ENCODE results near the gene CLDND2. TPM values are rescaled to one million over a fixed set of nuclear protein-coding genes. Genes with fewer than 3 reads are reported as not detected.
A peak's percentile ranks its signal among the peaks of the same experiment; 100 is the strongest.

The CLDND2 gene
- total RNA-seq, 4 donors from 2014 or later, result not detected

- Histone ChIP-seq H3K36me3 (peaks cover 0 to 31% of the 10 kb centered on the region in 2 donors), H3K27me3 (no peaks in the 10 kb centered on the region), H3K4me3 (no peak within 1 kb of the TSS), H3K9me3 (no peaks in the 10 kb centered on the region), H3K27ac (peak within 1 kb of the TSS in 3 of 4 donors; percentile 86 to 95 (median 88)), H3K4me1 (peaks cover 0 to 35% (median 7%) of the 10 kb centered on the region in 3 donors)
- TF ChIP-seq POLR2AphosphoS5 (IDR thresholded peaks at IDR 0.05) (no peak), EP300 (IDR thresholded peaks at IDR 0.05) (no peak), CTCF (IDR thresholded peaks at IDR 0.05) (no peak), POLR2A (IDR thresholded peaks at IDR 0.05) (no peak)
- WGBS, 2 donors (ENCODE audit: low coverage in 1 of 2), result 42 to 43% methylated on average over 1 to 2 of the region's 3 CpGs
- ATAC-seq, result no peak
Observed at GRCh38 chr19:51341976-51342580, 26.7 kb downstream of the CLDND2 start, which contains the start of gene VSIG10L. VSIG10L (minus strand) TSS chr19:51342139; CDS start chr19:51342124, 15 bp downstream.

GRCh38 chr19:51341066-51341465 lies 27.7 kb downstream of the CLDND2 start:
- no peak for TF ChIP-seq POLR2AphosphoS5 (IDR thresholded peaks at IDR 0.05)
- TF ChIP-seq EP300 (IDR thresholded peaks at IDR 0.05), result no peak
- TF ChIP-seq POLR2A (IDR thresholded peaks at IDR 0.05), result no peak
- no peak for TF ChIP-seq CTCF (IDR thresholded peaks at IDR 0.05)
- Histone ChIP-seq H3K9me3 (no peaks in the 10 kb centered on the region), H3K27me3 (no peaks in the 10 kb centered on the region), H3K4me3 (no peak overlapping the region), H3K4me1 (peaks cover 0 to 35% (median 7%) of the 10 kb centered on the region in 3 donors), H3K36me3 (peaks cover 0 to 21% of the 10 kb centered on the region in 2 donors), H3K27ac (peak overlapping the region; percentile 60 to 95 (median 87))
- ATAC-seq, result no peak
- 92% methylated on average over 2 of the region's 18 CpGs; no CpG with 5 or more reads in 1 of the 2 donors for WGBS, 2 donors (ENCODE audit: low coverage in 1 of 2)

- ATAC-seq, result peak; percentile 95
- Histone ChIP-seq H3K4me3 (peak overlapping the region; percentile 52 to 72), H3K27ac (peak overlapping the region; percentile 60 to 95 (median 87)), H3K4me1 (peaks cover 0 to 35% (median 7%) of the 10 kb centered on the region in 3 donors), H3K36me3 (peaks cover 0 to 10% of the 10 kb centered on the region in 2 donors), H3K27me3 (no peaks in the 10 kb centered on the region), H3K9me3 (no peaks in the 10 kb centered on the region)
- TF ChIP-seq CTCF (IDR thresholded peaks at IDR 0.05) (peak in 3 of 4 experiments; percentile 53 to 87 (median 85)), EP300 (IDR thresholded peaks at IDR 0.05) (no peak), POLR2A (IDR thresholded peaks at IDR 0.05) (peak; percentile 69 to 89), POLR2AphosphoS5 (IDR thresholded peaks at IDR 0.05) (peak; percentile 81)
- WGBS, 2 donors (ENCODE audit: low coverage in 1 of 2), result 0 to 4% methylated on average over 6 to 9 of the region's 107 CpGs
Observed at GRCh38 chr19:51339687-51340656, 28.8 kb downstream of the CLDND2 start.

- Histone ChIP-seq H3K27me3 (no peaks in the 10 kb centered on the region), H3K4me1 (peaks cover 0 to 35% (median 7%) of the 10 kb centered on the region in 3 donors), H3K9me3 (no peaks in the 10 kb centered on the region), H3K4me3 (peak overlapping the region; percentile 52 to 72), H3K27ac (peak overlapping the region; percentile 60 to 95 (median 87)), H3K36me3 (peaks cover 0 to 4% of the 10 kb centered on the region in 2 donors)
- ATAC-seq, result no peak
- no peak for TF ChIP-seq POLR2A (IDR thresholded peaks at IDR 0.05)
- TF ChIP-seq CTCF (IDR thresholded peaks at IDR 0.05), result no peak
- TF ChIP-seq POLR2AphosphoS5 (IDR thresholded peaks at IDR 0.05), result no peak
- no peak for TF ChIP-seq EP300 (IDR thresholded peaks at IDR 0.05)
- WGBS, 2 donors (ENCODE audit: low coverage in 1 of 2), result 1 to 2% methylated on average over 10 of the region's 10 CpGs
Observed at GRCh38 chr19:51339313-51339686, 29.5 kb downstream of the CLDND2 start.
